H1 (cell line): Measurements from ENCODE around the gene P2RY8. TPM values are rescaled to one million over a fixed set of nuclear protein-coding genes. Genes with fewer than 3 reads are reported as not detected.

ENCODE experiments used
- CTCF ChIA-PET: fragments of 300-600 bp; sonication (Branson Sonifier 250); formaldehyde crosslinking; loops from one replicate; lab custom pipeline; 2021; ENCODE audit not compliant: partially characterized antibody; lab: Charles Lee
- POLR2A ChIA-PET: fragments of 300-600 bp; sonication (Branson Sonifier 250); formaldehyde crosslinking; loops from one replicate; lab custom pipeline; 2021; ENCODE audit warnings: inconsistent platforms; ENCODE audit not compliant: partially characterized antibody; lab: Charles Lee
- DNase-seq, 2 experiments: peaks; one replicate each; pipeline versions ENCODE4 v3.0.0 to v3.0.0-alpha.2; 2010 to 2022; ENCODE audit warnings: low spot score in 2 of 2, low read depth in 1 of 2, mixed read lengths in 1 of 2
- FAIRE-seq: peaks from 2 replicates; lab custom pipeline; 2011; peaks lifted over from hg19 to GRCh38; lab: Jason Lieb, UNC
- H2AFZ ChIP-seq: 2 replicates; pipeline ENCODE4 v1.8.1; 2012; ENCODE audit warnings: low read length, inconsistent platforms
- H2AK5ac ChIP-seq: 2 replicates; pipeline ENCODE4 v1.6.1; 2013; ENCODE audit warnings: low read depth, low read length
- H2BK120ac ChIP-seq: replicated peaks from 2 replicates; pipeline ENCODE3; 2013; ENCODE audit warnings: low read depth, low read length, inconsistent platforms
- H2BK12ac ChIP-seq: 2 replicates; pipeline ENCODE4 v1.6.1; 2013; ENCODE audit warnings: low read depth, low read length
- H2BK15ac ChIP-seq: 2 replicates; pipeline ENCODE4 v1.6.1; 2013; ENCODE audit warnings: low read length
- H2BK20ac ChIP-seq: 2 replicates; pipeline ENCODE4 v1.6.1; 2013; ENCODE audit warnings: low read length
- H2BK5ac ChIP-seq: 2 replicates; pipeline ENCODE4 v1.6.1; 2013; ENCODE audit warnings: low read depth, low read length
- H3K14ac ChIP-seq: 2 replicates; pipeline ENCODE4 v1.6.1; 2013; ENCODE audit warnings: inconsistent platforms; ENCODE audit not compliant: insufficient read length
- H3K18ac ChIP-seq: 2 replicates; pipeline ENCODE4 v1.6.1; 2013; ENCODE audit warnings: low read length; ENCODE audit errors: extremely low read depth
- H3K23ac ChIP-seq: 2 replicates; pipeline ENCODE4 v1.6.1; 2013; ENCODE audit warnings: inconsistent platforms; ENCODE audit not compliant: insufficient read length
- H3K23me2 ChIP-seq: 2 replicates; pipeline ENCODE4 v1.6.1; 2013; ENCODE audit warnings: low read depth, low read length
- H3K27ac ChIP-seq: 2 replicates; pipeline ENCODE4 v1.6.1; 2011; ENCODE audit warnings: low read depth, low read length, inconsistent platforms
- H3K27me3 ChIP-seq, 4 experiments: replicated peaks in 1 of 4; 1 replicate in 1 of 4; 2 replicates in 3 of 4; pipeline versions ENCODE4 v1.6.1 to v1.8.1; 2011 to 2013; ENCODE audit warnings: low read length in 3 of 4, mild to moderate bottlenecking in 3 of 4, inconsistent platforms in 2 of 4, mixed read lengths in 2 of 4, moderate library complexity in 1 of 4; ENCODE audit not compliant: control insufficient read depth in 3 of 4, insufficient read depth in 3 of 4; ENCODE audit errors: extremely low read depth in 1 of 4
- H3K36me3 ChIP-seq, 4 experiments: 2 replicates each; pipeline versions ENCODE4 v1.6.1 to v1.8.1; 2011 to 2013; ENCODE audit warnings: mild to moderate bottlenecking in 4 of 4, low read length in 3 of 4, moderate library complexity in 2 of 4, control low read depth in 1 of 4, inconsistent platforms in 1 of 4; ENCODE audit not compliant: insufficient read depth in 4 of 4, control insufficient read depth in 2 of 4
- H3K4ac ChIP-seq: replicated peaks from 2 replicates; pipeline ENCODE3; 2013; ENCODE audit warnings: low read length, low read depth, mixed read lengths, inconsistent platforms; ENCODE audit not compliant: insufficient read length
- H3K4me1 ChIP-seq, 4 experiments: replicated peaks in 1 of 4; 1 replicate in 1 of 4; 2 replicates in 3 of 4; pipeline versions ENCODE4 v1.6.1 to v1.8.1; 2011 to 2013; ENCODE audit warnings: low read length in 3 of 4, inconsistent platforms in 2 of 4, mixed read lengths in 1 of 4; ENCODE audit not compliant: insufficient read depth in 4 of 4, control insufficient read depth in 3 of 4
- H3K4me2 ChIP-seq, 2 experiments: 2 replicates each; pipeline versions ENCODE4 v1.6.1 to v1.8.1; 2011 to 2013; ENCODE audit warnings: low read depth in 2 of 2, low read length in 2 of 2, control low read depth in 1 of 2, inconsistent platforms in 1 of 2, mild to moderate bottlenecking in 1 of 2; ENCODE audit not compliant: insufficient read depth in 1 of 2
- H3K4me3 ChIP-seq, 4 experiments: fragments of 200-600, 300-600 bp in 1 of 4; sonication (generic), shearing (Covaris generic), sonication (Bioruptor Twin) in 1 of 4; 2 replicates each; pipeline versions ENCODE4 v1.5.1 to v1.8.1; 2011 to 2016; ENCODE audit warnings: low read length in 4 of 4, low read depth in 3 of 4, control low read depth in 2 of 4, inconsistent platforms in 2 of 4, mild to moderate bottlenecking in 2 of 4, mixed read lengths in 1 of 4, moderate library complexity in 1 of 4; ENCODE audit not compliant: insufficient read depth in 2 of 4; ENCODE audit errors: extremely low read depth in 1 of 4
- H3K56ac ChIP-seq: replicated peaks from 2 replicates; pipeline ENCODE3; 2013; ENCODE audit warnings: low read depth, mild to moderate bottlenecking, mixed read lengths, low read length, inconsistent platforms; ENCODE audit not compliant: insufficient read length
- H3K79me1 ChIP-seq: 2 replicates; pipeline ENCODE4 v1.6.1; 2013; ENCODE audit warnings: low read depth, low read length, control low read depth
- H3K79me2 ChIP-seq, 2 experiments: 2 replicates each; pipeline versions ENCODE4 v1.6.1 to v1.8.1; 2012 to 2013; ENCODE audit warnings: low read length in 2 of 2, mild to moderate bottlenecking in 2 of 2, inconsistent platforms in 1 of 2; ENCODE audit not compliant: insufficient read depth in 2 of 2, control insufficient read depth in 1 of 2
- H3K9ac ChIP-seq, 4 experiments: replicated peaks in 1 of 4; 1 replicate in 1 of 4; 2 replicates in 3 of 4; pipeline versions ENCODE4 v1.6.1 to v1.8.1; 2011 to 2013; ENCODE audit warnings: low read depth in 3 of 4, low read length in 3 of 4, control low read depth in 2 of 4, mild to moderate bottlenecking in 2 of 4, moderate library complexity in 2 of 4, inconsistent platforms in 1 of 4; ENCODE audit errors: extremely low read depth in 1 of 4
- H3K9me3 ChIP-seq, 2 experiments: 2 replicates each; pipeline versions ENCODE4 v1.6.1 to v1.8.1; 2012 to 2013; ENCODE audit warnings: mild to moderate bottlenecking in 2 of 2, moderate library complexity in 2 of 2, control low read depth in 1 of 2, inconsistent platforms in 1 of 2, low read depth in 1 of 2, low read length in 1 of 2, mixed read lengths in 1 of 2; ENCODE audit not compliant: insufficient read depth in 2 of 2
- H4K20me1 ChIP-seq, 2 experiments: replicated peaks in 1 of 2; 2 replicates each; pipeline versions ENCODE3 to v1.8.1; 2011 to 2013; ENCODE audit warnings: inconsistent platforms in 2 of 2, low read length in 2 of 2, mild to moderate bottlenecking in 1 of 2; ENCODE audit not compliant: insufficient read depth in 2 of 2, control insufficient read depth in 1 of 2
- H4K5ac ChIP-seq: 2 replicates; pipeline ENCODE4 v1.6.1; 2013; ENCODE audit warnings: low read length, low read depth, mixed read lengths, inconsistent platforms; ENCODE audit not compliant: insufficient read length
- H4K8ac ChIP-seq: 2 replicates; pipeline ENCODE4 v1.8.0; 2013; ENCODE audit warnings: mild to moderate bottlenecking, moderate library complexity, low read length, inconsistent platforms; ENCODE audit not compliant: insufficient read depth; ENCODE audit errors: extremely low read depth
- H4K91ac ChIP-seq: replicated peaks from 2 replicates; pipeline ENCODE3; 2013; ENCODE audit warnings: low read length, mixed read lengths, inconsistent platforms; ENCODE audit not compliant: insufficient read length
- BACH1 ChIP-seq: IDR thresholded peaks from 2 replicates; pipeline ENCODE4 v1.6.1; 2012; ENCODE audit warnings: low read length, improper control_type of control experiment
- EP300 ChIP-seq, 2 experiments: IDR thresholded peaks; 1 replicate in 1 of 2; 2 replicates in 1 of 2; pipeline ENCODE4 v1.6.1; 2011 to 2012; ENCODE audit warnings: low read depth in 2 of 2, low read length in 2 of 2, mild to moderate bottlenecking in 2 of 2, borderline replicate concordance in 1 of 2, inconsistent platforms in 1 of 2, moderate library complexity in 1 of 2
- GABPA ChIP-seq: IDR thresholded peaks from 2 replicates; pipeline ENCODE4 v1.6.1; 2011; ENCODE audit warnings: mild to moderate bottlenecking, low read length, moderate library complexity, borderline replicate concordance; ENCODE audit not compliant: insufficient read depth
- MAFK ChIP-seq: IDR thresholded peaks from 2 replicates; pipeline ENCODE4 v1.6.1; 2012; ENCODE audit warnings: low read depth, mild to moderate bottlenecking, improper control_type of control experiment, low read length
- PHF8 ChIP-seq: fragments of 200-600 bp; sonication (generic); conservative IDR thresholded peaks from 2 replicates; pipeline ENCODE4 v1.7.1; 2012; ENCODE audit warnings: low read depth, mild to moderate bottlenecking, inconsistent platforms, low read length, moderate library complexity
- RBBP5 ChIP-seq: IDR thresholded peaks from 2 replicates; pipeline ENCODE4 v1.7.1; 2012; ENCODE audit warnings: low read depth, mild to moderate bottlenecking, inconsistent platforms, low read length, moderate library complexity, borderline replicate concordance
- SIN3A ChIP-seq, 2 experiments: IDR thresholded peaks in 1 of 2; conservative IDR thresholded peaks in 1 of 2; 2 replicates each; pipeline ENCODE4 v1.6.1; 2011 to 2012; ENCODE audit warnings: low read length in 2 of 2, improper control_type of control experiment in 1 of 2, low read depth in 1 of 2, mild to moderate bottlenecking in 1 of 2
- SP4 ChIP-seq: IDR thresholded peaks from 2 replicates; pipeline ENCODE4 v1.6.1; 2012; ENCODE audit warnings: low read length, inconsistent platforms
- WGBS, 2 experiments: shearing (Covaris generic) in 1 of 2; methylation state at CpG; one replicate each; pipeline versions ENCODE4 v1.1.6 to v1.1.7; 2013 to 2015; ENCODE audit warnings: low lambda C conversion rate in 2 of 2, mixed read lengths in 2 of 2, inconsistent platforms in 1 of 2, low coverage in 1 of 2, missing lambda C conversion rate in 1 of 2; ENCODE audit not compliant: insufficient replicate concordance in 2 of 2, insufficient coverage in 1 of 2, insufficient read length in 1 of 2; ENCODE audit errors: extremely low coverage in 1 of 2, missing lambda C conversion rate in 1 of 2; 5-methylcytosine and 5-hydroxymethylcytosine counted together
- polyA plus RNA-seq, 7 experiments: library from polyadenylated mRNA; depleted of rRNA in 3 of 7; stranded (reverse) in 5 of 7; unstranded in 2 of 7; fragments of >200 nt in 5 of 7; fragments of 200-250 nt in 2 of 7; gene quantifications; 1 replicate in 5 of 7; 2 replicates in 1 of 7; 4 replicates in 1 of 7; pipeline versions ENCODE4 v1.2.1 to v1.2.3, GENCODE V29; 2011 to 2013; ENCODE audit warnings: missing spikeins in 2 of 7, mixed read lengths in 2 of 7
- total RNA-seq: library from RNA; stranded (reverse); fragmentation: NEBNext Ultra II Directional; extraction: Animal tissue kit (Norgen Biotek cat#: 25700); gene quantifications from 2 replicates; pipeline ENCODE4 v1.2.1, GENCODE V29; 2021

The P2RY8 gene
- total and polyA plus RNA-seq, 2 of the 8 experiments (the other 6 are each of a cell fraction or from before 2014, with no cell fraction given): 0.09 to 0.15 TPM

DNA sequence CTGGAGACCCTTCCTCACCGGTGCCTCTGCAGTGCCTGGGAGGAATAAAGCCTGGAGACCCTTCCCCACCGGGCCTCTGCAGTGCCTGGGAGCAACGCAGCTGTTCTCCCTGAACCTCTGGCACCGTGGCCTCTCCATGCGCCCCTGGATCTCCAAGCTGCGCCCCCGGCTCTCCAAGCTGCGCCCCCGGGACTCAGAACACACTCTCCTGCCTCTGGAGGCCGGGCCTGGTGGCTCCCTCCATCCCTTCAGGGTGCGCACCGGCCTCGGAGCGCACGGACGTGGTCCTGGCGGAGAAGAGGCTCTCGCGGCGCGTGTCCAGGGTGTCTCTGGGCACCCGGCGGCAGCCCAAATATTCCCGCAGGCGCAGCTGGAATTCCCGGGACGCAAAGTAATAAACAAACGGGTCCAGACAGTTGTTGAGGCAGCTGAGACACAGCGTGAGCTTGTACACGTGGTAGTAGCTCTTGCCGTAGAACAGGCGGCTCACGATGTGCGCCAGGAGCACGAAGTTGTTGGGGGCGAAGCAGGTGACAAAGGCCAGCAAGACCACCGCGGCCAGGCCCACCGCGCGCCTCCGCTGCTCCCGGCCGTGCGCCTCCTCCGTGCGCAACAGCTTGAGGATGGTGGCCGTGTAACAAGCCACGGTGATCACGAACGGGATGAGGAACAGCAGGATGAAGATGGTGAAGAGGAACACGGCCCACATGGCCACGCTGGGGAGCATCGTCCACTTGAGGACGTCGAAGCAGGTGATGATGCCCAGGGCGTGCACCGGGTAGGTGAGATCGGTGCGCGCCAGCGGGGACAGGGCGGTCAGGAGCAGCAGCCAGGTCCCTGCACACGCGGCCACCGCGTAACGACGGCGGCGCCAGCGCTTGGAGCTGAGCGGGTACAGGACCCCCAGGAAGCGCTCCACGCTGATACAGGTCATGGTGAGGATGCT lies 71.4 kb downstream of the P2RY8 start:
- no peak overlapping the region for H3K4me3 ChIP-seq
- no peak overlapping the region for H2AK5ac ChIP-seq
- H4K91ac ChIP-seq: no peak overlapping the region
- H3K9ac ChIP-seq: no peak overlapping the region
- no peak overlapping the region for H3K23ac ChIP-seq
- H4K20me1 ChIP-seq: no peaks in the 10 kb centered on the region
- no peaks in the 10 kb centered on the region for H3K23me2 ChIP-seq
- 93% methylated on average over 72 of the region's 75 CpGs; no CpG with 5 or more reads in 1 of the 2 experiments for WGBS, 2 experiments
- H3K4ac ChIP-seq: no peak overlapping the region
- no peaks in the 10 kb centered on the region for H3K79me1 ChIP-seq
- ChIA-PET POLR2A (no interaction called here), CTCF (no interaction called here)
- H2BK120ac ChIP-seq: no peak overlapping the region
- no peak overlapping the region for H2BK20ac ChIP-seq
- H2BK15ac ChIP-seq: no peak overlapping the region
- no peaks in the 10 kb centered on the region for H3K36me3 ChIP-seq
- H4K8ac ChIP-seq: peak overlapping the region; percentile 84
- H2BK5ac ChIP-seq: peak overlapping the region; percentile 32; the same call in 1 of the 2 replicates
- H3K27me3 ChIP-seq: no peaks in the 10 kb centered on the region; a peak in 1 of 7 replicates
- no peaks in the 10 kb centered on the region for H3K9me3 ChIP-seq
- no peak overlapping the region for H2BK12ac ChIP-seq
- H3K27ac ChIP-seq: no peak overlapping the region
- H3K4me2 ChIP-seq: peak overlapping the region in 1 of 2 experiments; percentile 48; a peak in 1 of 4 replicates
- no peak overlapping the region for H3K56ac ChIP-seq
- FAIRE-seq (no peak), DNase-seq (peak in 1 of 2 experiments; percentile 44)
- no peaks in the 10 kb centered on the region for H3K79me2 ChIP-seq
- H2AFZ ChIP-seq: peak overlapping the region; percentile 62; the same call in 1 of the 2 replicates
- H3K14ac ChIP-seq: no peak overlapping the region
- H3K18ac ChIP-seq: no peak overlapping the region
- no peak overlapping the region for H4K5ac ChIP-seq
- no peaks in the 10 kb centered on the region for H3K4me1 ChIP-seq
- TF ChIP-seq RBBP5 (no peak), EP300 (IDR thresholded peaks at IDR 0.05; ENCODE audit: borderline replicate concordance in 1 of 2, low read depth in 2 of 2, low read length in 2 of 2) (no peak), SP4 (no peak), SIN3A (conservative IDR thresholded peaks at IDR 0.05 in 1 of 2, IDR thresholded peaks at IDR 0.05 in 1 of 2; ENCODE audit: low read depth in 1 of 2, low read length in 2 of 2) (no peak), GABPA (no peak), MAFK (no peak), PHF8 (no peak), BACH1 (no peak)
